Gastrocnemius medialis (tissue), 4 donors: ENCODE results near the gene CLDN8.

Experiments used
- CTCF ChIP-seq, 5 experiments: fragments of 450-650 bp in 3 of 5; fragments of 200-600 bp in 2 of 5; sonication (generic) in 2 of 5; IDR thresholded peaks in 4 of 5; conservative IDR thresholded peaks in 1 of 5; 1 replicate in 4 of 5; 2 replicates in 1 of 5; pipeline ENCODE4 v1.5.1; 2016 to 2019; ENCODE audit warnings: antibody characterized with exemption in 5 of 5, mild to moderate bottlenecking in 3 of 5, moderate library complexity in 3 of 5
- POLR2A ChIP-seq, 2 donors: fragments of 450-650 bp; IDR thresholded peaks; one replicate each; pipeline ENCODE4 v1.6.1; 2017; ENCODE audit warnings: antibody characterized with exemption in 2 of 2, mild to moderate bottlenecking in 2 of 2, moderate library complexity in 2 of 2

- TF ChIP-seq CTCF (IDR thresholded peaks at IDR 0.05 in 4 of 5, conservative IDR thresholded peaks at IDR 0.05 in 1 of 5), result no peak
- TF ChIP-seq POLR2A (IDR thresholded peaks at IDR 0.05), result no peak
Measured at GRCh38 chr21:30206551-30207251, 9.2 kb downstream of the CLDN8 start.
